ENCODE measurements around the gene PRKG1.
"Not testable (repeated sequence)": the region's sequence is repeated elsewhere in the genome, so short reads cannot be mapped to it uniquely, and the experiment has no call there.

The PRKG1 gene

GRCh38 chr10:51747216-51747615 lies 672.9 kb downstream of the PRKG1 start:
- H3F3A ChIP-seq (ENCODE audit: control insufficient read depth, insufficient read depth) = no peaks in the 10 kb centered on the region
- no peak overlapping the region for H3K4me2 ChIP-seq (ENCODE audit: low read length)
- H3K27ac ChIP-seq (ENCODE audit: low read depth, low read length) = no peak overlapping the region
- no peaks in the 10 kb centered on the region for H3K9me2 ChIP-seq (replicated peaks; ENCODE audit: control insufficient read depth, low read length)
- no peaks in the 10 kb centered on the region for H4K20me1 ChIP-seq (ENCODE audit: control insufficient read depth, insufficient read depth, low read depth, low read length)
- peaks cover 3% of the 10 kb centered on the region; the same call in 1 of the 2 replicates for H3K4me1 ChIP-seq (ENCODE audit: control insufficient read depth, low read length)
- no peaks in the 10 kb centered on the region for H3K36me3 ChIP-seq (ENCODE audit: control insufficient read depth, low read length)
- H3K27me3 ChIP-seq (ENCODE audit: control insufficient read depth, low read length) = peaks cover 3% of the 10 kb centered on the region; the same call in 1 of the 2 replicates
- TF ChIP-seq EZH2phosphoT487 (IDR thresholded peaks at IDR 0.05; ENCODE audit: borderline replicate concordance, low read length) = no peak
- TF ChIP-seq CTCF (IDR thresholded peaks at IDR 0.05; ENCODE audit: low read depth, low read length, poor library complexity, severe bottlenecking) = no peak
- no peak overlapping the region for H3K4me3 ChIP-seq (ENCODE audit: low read length)
- H3K79me2 ChIP-seq (ENCODE audit: control insufficient read depth, low read length) = no peaks in the 10 kb centered on the region
- no peaks in the 10 kb centered on the region for H3K9me3 ChIP-seq (ENCODE audit: control insufficient read depth, insufficient read depth, low read length)

GRCh38 chr10:51748959-51749358 lies 674.7 kb downstream of the PRKG1 start:
- Histone ChIP-seq H3K4me1 (ENCODE audit: control insufficient read depth, low read length) (no peaks in the 10 kb centered on the region), H3K27ac (ENCODE audit: low read depth, low read length) (no peak overlapping the region), H3K27me3 (ENCODE audit: control insufficient read depth, low read length) (no peaks in the 10 kb centered on the region), H3K9me2 (replicated peaks; ENCODE audit: control insufficient read depth, low read length) (no peaks in the 10 kb centered on the region), H3K4me3 (ENCODE audit: low read length) (no peak overlapping the region), H3K4me2 (ENCODE audit: low read length) (no peak overlapping the region), H3K79me2 (ENCODE audit: control insufficient read depth, low read length) (no peaks in the 10 kb centered on the region), H4K20me1 (ENCODE audit: control insufficient read depth, insufficient read depth, low read depth, low read length) (no peaks in the 10 kb centered on the region), H3K9me3 (ENCODE audit: control insufficient read depth, insufficient read depth, low read length) (no peaks in the 10 kb centered on the region), H3F3A (ENCODE audit: control insufficient read depth, insufficient read depth) (no peaks in the 10 kb centered on the region), H3K36me3 (ENCODE audit: control insufficient read depth, low read length) (no peaks in the 10 kb centered on the region)
- no peak for TF ChIP-seq CTCF (IDR thresholded peaks at IDR 0.05; ENCODE audit: low read depth, low read length, poor library complexity, severe bottlenecking)
- no peak for TF ChIP-seq EZH2phosphoT487 (IDR thresholded peaks at IDR 0.05; ENCODE audit: borderline replicate concordance, low read length)

- no peaks in the 10 kb centered on the region for H3K36me3 ChIP-seq (ENCODE audit: control insufficient read depth, low read length)
- H3K4me2 ChIP-seq (ENCODE audit: low read length) = no peak overlapping the region
- H3K4me1 ChIP-seq (ENCODE audit: control insufficient read depth, low read length) = no peaks in the 10 kb centered on the region
- no peaks in the 10 kb centered on the region for H4K20me1 ChIP-seq (ENCODE audit: control insufficient read depth, insufficient read depth, low read depth, low read length)
- no peaks in the 10 kb centered on the region for H3K79me2 ChIP-seq (ENCODE audit: control insufficient read depth, low read length)
- H3K9me2 ChIP-seq (replicated peaks; ENCODE audit: control insufficient read depth, low read length) = no peaks in the 10 kb centered on the region
- no peaks in the 10 kb centered on the region for H3K9me3 ChIP-seq (ENCODE audit: control insufficient read depth, insufficient read depth, low read length)
- TF ChIP-seq CTCF (IDR thresholded peaks at IDR 0.05; ENCODE audit: low read depth, low read length, poor library complexity, severe bottlenecking) = no peak
- H3K27ac ChIP-seq (ENCODE audit: low read depth, low read length) = no peak overlapping the region
- no peak overlapping the region for H3K4me3 ChIP-seq (ENCODE audit: low read length)
- no peaks in the 10 kb centered on the region for H3F3A ChIP-seq (ENCODE audit: control insufficient read depth, insufficient read depth)
- H3K27me3 ChIP-seq (ENCODE audit: control insufficient read depth, low read length) = no peaks in the 10 kb centered on the region
Observed at GRCh38 chr10:51758366-51758765, 684.1 kb downstream of the PRKG1 start.

- not testable (repeated sequence) for H3K79me2 ChIP-seq (ENCODE audit: control insufficient read depth, low read length); H4K20me1 ChIP-seq (ENCODE audit: control insufficient read depth, insufficient read depth, low read depth, low read length); H3K9me3 ChIP-seq (ENCODE audit: control insufficient read depth, insufficient read depth, low read length)
Observed at GRCh38 chr10:51758838-51759237, 684.6 kb downstream of the PRKG1 start.

More at GRCh38 chr10:51758838-51759237, 684.6 kb downstream of the PRKG1 start:
- H3K36me3 ChIP-seq (ENCODE audit: control insufficient read depth, low read length); H3K9me2 ChIP-seq (replicated peaks; ENCODE audit: control insufficient read depth, low read length); H3K27ac ChIP-seq (ENCODE audit: low read depth, low read length); H3K4me1 ChIP-seq (ENCODE audit: control insufficient read depth, low read length); H3K4me2 ChIP-seq (ENCODE audit: low read length); H3K27me3 ChIP-seq (ENCODE audit: control insufficient read depth, low read length); H3F3A ChIP-seq (ENCODE audit: control insufficient read depth, insufficient read depth); H3K4me3 ChIP-seq (ENCODE audit: low read length): not testable (repeated sequence)
